Type B pancreatic cell (in vitro differentiated cells): ENCODE measurements around the gene RNFT2. TPM values are rescaled to one million over a fixed set of nuclear protein-coding genes. Genes with fewer than 3 reads are reported as not detected.

Experiments
- DNase-seq: peaks from one replicate; pipeline ENCODE4 v3.0.0; 2021; ENCODE audit warnings: mixed read lengths; ENCODE audit not compliant: unreplicated experiment; ENCODE audit errors: extremely low spot score
- H3K27ac Mint-ChIP-seq: 2 replicates; pipeline ENCODE4 v1.8.0; 2021; ENCODE audit warnings: mild to moderate bottlenecking, mixed read lengths
- H3K27me3 Mint-ChIP-seq: 2 replicates; pipeline ENCODE4 v1.8.0; 2021; ENCODE audit warnings: mixed read lengths
- H3K36me3 Mint-ChIP-seq: 2 replicates; pipeline ENCODE4 v1.8.0; 2021; ENCODE audit warnings: mixed read lengths
- H3K4me1 Mint-ChIP-seq: one replicate; pipeline ENCODE4 v1.8.0; 2021; ENCODE audit warnings: mixed read lengths; ENCODE audit not compliant: unreplicated experiment
- H3K4me3 Mint-ChIP-seq: 2 replicates; pipeline ENCODE4 v1.8.0; 2021; ENCODE audit warnings: mild to moderate bottlenecking, mixed read lengths
- H3K9me3 Mint-ChIP-seq: 2 replicates; pipeline ENCODE4 v1.8.0; 2021; ENCODE audit warnings: mixed read lengths
- CTCF ChIP-seq: fragments of 200-600 bp; sonication (generic); conservative IDR thresholded peaks from 2 replicates; pipeline ENCODE4 v1.5.0; 2021; ENCODE audit warnings: antibody characterized with exemption, mild to moderate bottlenecking
- total RNA-seq: library from RNA; stranded (reverse); gene quantifications from 2 replicates; pipeline ENCODE4 v1.2.1, GENCODE V29; 2021; ENCODE audit warnings: low replicate concordance

The RNFT2 gene
- total RNA-seq, 1 donor from 2014 or later, result 25.0 TPM

DNA sequence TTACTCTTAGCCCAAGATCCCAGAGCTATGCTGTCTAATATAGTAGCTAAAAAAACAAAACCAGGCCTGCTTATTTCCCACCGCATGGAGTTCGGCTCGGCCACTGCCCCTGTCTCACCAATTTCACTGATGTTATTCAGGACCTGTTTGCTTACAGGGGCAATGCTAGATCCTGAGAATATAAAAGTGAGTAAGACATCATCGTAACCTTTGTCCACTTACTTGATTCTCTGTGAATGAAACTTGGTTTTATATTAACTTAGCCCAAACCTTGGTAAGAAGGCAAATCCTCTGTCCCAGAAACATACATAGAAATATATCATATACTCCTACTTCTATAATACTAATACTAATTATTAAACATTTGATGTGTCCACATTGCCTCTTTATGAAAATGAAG, 56.6 kb downstream of the RNFT2 start:
- H3K36me3 Mint-ChIP-seq, result peaks cover 4% of the 10 kb centered on the region
- no peaks in the 10 kb centered on the region for H3K4me1 Mint-ChIP-seq
- no peak overlapping the region for H3K4me3 Mint-ChIP-seq
- no peak for TF ChIP-seq CTCF
- no peaks in the 10 kb centered on the region for H3K27me3 Mint-ChIP-seq
- no peak for DNase-seq
- no peaks in the 10 kb centered on the region for H3K9me3 Mint-ChIP-seq
- H3K27ac Mint-ChIP-seq, result no peak overlapping the region

DNA sequence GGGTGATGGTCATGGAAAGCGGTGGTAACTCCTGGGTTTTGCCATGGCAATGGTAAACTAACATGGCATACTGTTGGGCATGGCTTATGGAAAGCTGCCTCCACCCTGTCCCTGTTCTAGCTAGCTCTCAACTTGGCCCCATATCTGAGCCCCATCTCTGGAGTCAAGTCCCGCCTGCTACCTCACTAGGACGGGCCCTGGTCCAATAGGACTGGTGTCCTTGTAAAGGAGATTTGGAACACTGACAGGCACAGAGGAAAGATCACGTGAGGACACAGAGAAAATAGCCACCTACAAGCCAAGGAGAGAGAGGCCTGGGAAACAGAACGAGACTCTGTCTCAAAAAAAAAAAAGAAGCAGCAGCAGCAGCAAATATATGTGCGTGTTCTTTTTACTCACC, 59.8 kb downstream of the RNFT2 start:
- no peak overlapping the region for H3K4me3 Mint-ChIP-seq
- no peaks in the 10 kb centered on the region for H3K4me1 Mint-ChIP-seq
- no peak for TF ChIP-seq CTCF
- H3K36me3 Mint-ChIP-seq, result peaks cover 8% of the 10 kb centered on the region
- DNase-seq, result no peak
- H3K27me3 Mint-ChIP-seq, result no peaks in the 10 kb centered on the region
- no peak overlapping the region for H3K27ac Mint-ChIP-seq
- H3K9me3 Mint-ChIP-seq, result no peaks in the 10 kb centered on the region

- peaks cover 5% of the 10 kb centered on the region for H3K36me3 Mint-ChIP-seq
- no peaks in the 10 kb centered on the region for H3K4me1 Mint-ChIP-seq
- no peak overlapping the region for H3K27ac Mint-ChIP-seq
- H3K4me3 Mint-ChIP-seq, result no peak overlapping the region
- H3K9me3 Mint-ChIP-seq, result no peaks in the 10 kb centered on the region
- H3K27me3 Mint-ChIP-seq, result no peaks in the 10 kb centered on the region
- TF ChIP-seq CTCF, result no peak
- DNase-seq, result no peak
Observed at GRCh38 chr12:116798719-116799118, 60.6 kb downstream of the RNFT2 start.

- no peaks in the 10 kb centered on the region for H3K4me1 Mint-ChIP-seq
- H3K4me3 Mint-ChIP-seq, result no peak overlapping the region
- no peaks in the 10 kb centered on the region for H3K9me3 Mint-ChIP-seq
- TF ChIP-seq CTCF, result no peak
- no peak overlapping the region for H3K27ac Mint-ChIP-seq
- DNase-seq, result no peak
- no peaks in the 10 kb centered on the region for H3K27me3 Mint-ChIP-seq
- H3K36me3 Mint-ChIP-seq, result peaks cover 5% of the 10 kb centered on the region
Observed at GRCh38 chr12:116799955-116800354, 61.8 kb downstream of the RNFT2 start.

DNA sequence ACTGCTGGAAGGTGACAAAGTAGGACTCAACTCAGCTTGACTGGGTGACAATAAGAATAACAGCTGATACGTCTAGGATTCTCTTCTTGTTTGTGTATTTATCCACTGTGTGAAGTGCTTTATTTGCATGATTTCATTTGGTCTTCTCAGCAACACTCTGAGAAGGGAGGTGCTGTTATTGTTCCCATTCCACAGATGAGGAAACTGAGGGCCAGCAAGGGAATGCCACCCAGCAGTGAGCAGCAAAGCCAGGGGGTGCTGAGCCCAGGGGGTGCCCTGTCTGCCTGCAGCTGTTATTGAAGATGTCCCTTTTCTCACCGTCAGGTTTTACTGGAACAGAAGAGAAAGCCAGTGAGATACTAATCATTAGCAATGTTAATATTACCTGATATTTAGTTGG, 62.8 kb downstream of the RNFT2 start:
- H3K36me3 Mint-ChIP-seq, result peaks cover 5% of the 10 kb centered on the region
- no peak overlapping the region for H3K27ac Mint-ChIP-seq
- H3K4me3 Mint-ChIP-seq, result no peak overlapping the region
- no peak for TF ChIP-seq CTCF
- no peak for DNase-seq
- no peaks in the 10 kb centered on the region for H3K9me3 Mint-ChIP-seq
- H3K4me1 Mint-ChIP-seq, result no peaks in the 10 kb centered on the region
- H3K27me3 Mint-ChIP-seq, result no peaks in the 10 kb centered on the region

DNA sequence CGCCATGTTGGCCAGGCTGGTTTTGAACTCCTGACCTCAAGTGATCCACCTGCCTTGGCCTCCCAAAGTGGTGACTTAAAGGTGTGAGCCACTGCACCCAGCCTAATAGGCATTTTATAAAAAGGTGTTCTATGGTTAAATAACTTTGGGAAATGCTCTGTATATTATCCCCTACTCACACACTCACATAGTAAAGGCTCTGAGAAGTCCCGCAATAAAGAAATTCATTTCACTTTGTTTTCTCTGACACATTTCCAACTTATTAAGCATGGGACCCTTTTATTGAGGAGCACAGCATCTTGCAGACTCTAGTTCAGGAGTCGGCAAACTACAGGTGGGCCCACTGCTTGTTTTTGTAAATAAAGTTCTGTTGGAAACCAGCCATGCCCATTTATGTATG, 63.9 kb downstream of the RNFT2 start:
- no peaks in the 10 kb centered on the region for H3K9me3 Mint-ChIP-seq
- H3K4me3 Mint-ChIP-seq, result no peak overlapping the region
- peaks cover 5% of the 10 kb centered on the region for H3K36me3 Mint-ChIP-seq
- H3K27me3 Mint-ChIP-seq, result no peaks in the 10 kb centered on the region
- no peak for DNase-seq
- H3K27ac Mint-ChIP-seq, result no peak overlapping the region
- H3K4me1 Mint-ChIP-seq, result no peaks in the 10 kb centered on the region
- TF ChIP-seq CTCF, result no peak
